Measurements from ENCODE around the gene SEMA6A.

The SEMA6A gene, protein sequence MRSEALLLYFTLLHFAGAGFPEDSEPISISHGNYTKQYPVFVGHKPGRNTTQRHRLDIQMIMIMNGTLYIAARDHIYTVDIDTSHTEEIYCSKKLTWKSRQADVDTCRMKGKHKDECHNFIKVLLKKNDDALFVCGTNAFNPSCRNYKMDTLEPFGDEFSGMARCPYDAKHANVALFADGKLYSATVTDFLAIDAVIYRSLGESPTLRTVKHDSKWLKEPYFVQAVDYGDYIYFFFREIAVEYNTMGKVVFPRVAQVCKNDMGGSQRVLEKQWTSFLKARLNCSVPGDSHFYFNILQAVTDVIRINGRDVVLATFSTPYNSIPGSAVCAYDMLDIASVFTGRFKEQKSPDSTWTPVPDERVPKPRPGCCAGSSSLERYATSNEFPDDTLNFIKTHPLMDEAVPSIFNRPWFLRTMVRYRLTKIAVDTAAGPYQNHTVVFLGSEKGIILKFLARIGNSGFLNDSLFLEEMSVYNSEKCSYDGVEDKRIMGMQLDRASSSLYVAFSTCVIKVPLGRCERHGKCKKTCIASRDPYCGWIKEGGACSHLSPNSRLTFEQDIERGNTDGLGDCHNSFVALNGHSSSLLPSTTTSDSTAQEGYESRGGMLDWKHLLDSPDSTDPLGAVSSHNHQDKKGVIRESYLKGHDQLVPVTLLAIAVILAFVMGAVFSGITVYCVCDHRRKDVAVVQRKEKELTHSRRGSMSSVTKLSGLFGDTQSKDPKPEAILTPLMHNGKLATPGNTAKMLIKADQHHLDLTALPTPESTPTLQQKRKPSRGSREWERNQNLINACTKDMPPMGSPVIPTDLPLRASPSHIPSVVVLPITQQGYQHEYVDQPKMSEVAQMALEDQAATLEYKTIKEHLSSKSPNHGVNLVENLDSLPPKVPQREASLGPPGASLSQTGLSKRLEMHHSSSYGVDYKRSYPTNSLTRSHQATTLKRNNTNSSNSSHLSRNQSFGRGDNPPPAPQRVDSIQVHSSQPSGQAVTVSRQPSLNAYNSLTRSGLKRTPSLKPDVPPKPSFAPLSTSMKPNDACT

DNA sequence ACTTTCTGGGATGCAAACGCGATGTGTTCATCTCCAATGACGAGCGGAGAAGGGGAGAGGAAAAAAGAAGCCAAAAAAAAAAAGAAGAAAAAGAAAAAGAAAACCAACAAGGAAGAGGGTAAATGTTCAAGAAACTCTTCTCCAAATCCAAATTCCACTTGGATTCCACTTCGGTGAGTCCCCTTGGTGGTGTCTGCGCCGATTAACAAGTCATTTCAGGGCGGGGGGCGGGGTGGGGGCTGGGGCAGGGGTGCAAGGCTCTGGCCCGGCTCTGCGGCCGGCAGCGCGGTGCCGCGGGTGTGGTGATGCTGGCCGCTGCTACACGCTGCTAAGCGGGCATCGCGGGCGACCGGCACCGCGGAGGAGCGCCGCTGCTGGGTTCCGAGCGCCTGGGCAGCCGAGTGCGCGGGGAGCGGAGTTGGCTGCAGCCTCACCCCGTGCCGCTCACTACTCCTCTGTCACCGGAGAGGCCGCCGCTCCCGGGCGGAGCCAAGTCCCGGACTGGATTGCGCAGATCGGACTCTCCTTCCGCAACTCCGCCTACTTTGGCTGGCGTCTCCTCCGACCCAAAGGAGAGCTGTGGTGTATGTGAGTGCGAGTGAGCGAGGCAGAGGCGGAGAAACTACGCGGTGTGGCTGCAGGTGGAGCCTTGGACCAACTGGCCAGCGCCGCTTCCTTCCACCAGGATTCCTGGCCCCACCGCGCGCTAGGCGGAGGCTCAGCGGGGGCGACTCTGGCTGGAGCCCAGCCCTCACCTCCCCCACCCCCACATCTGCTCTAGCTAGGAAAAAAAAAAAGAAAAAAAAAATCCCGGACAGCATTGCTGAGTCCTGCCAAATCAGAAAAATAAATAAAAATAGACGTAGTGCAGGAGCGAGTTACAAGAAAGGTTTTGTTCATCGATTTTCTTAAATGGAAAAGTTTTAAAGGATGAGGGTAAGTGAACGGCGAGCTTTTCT is at the start of gene SEMA6A:
TSS of gene SEMA6A (minus strand) at position 457 of the 959 bp plus-strand sequence. CDS start 69,879 bp downstream, outside the sequence.
- Histone ChIP-seq H3K27me3 (ENCODE audit: control insufficient read depth, insufficient read depth, low read length) (no peaks in the 10 kb centered on the region), H3K4me3 (ENCODE audit: low read depth, low read length) (peak within 1 kb of the TSS; percentile 98), H3K9ac (ENCODE audit: low read length) (peak within 1 kb of the TSS; percentile 98), H3K27ac (ENCODE audit: low read depth, low read length) (peak within 1 kb of the TSS; percentile 93), H3K9me3 (ENCODE audit: control insufficient read depth, insufficient read depth, low read depth, low read length) (no peaks in the 10 kb centered on the region), H3K36me3 (ENCODE audit: control insufficient read depth, insufficient read depth, low read length) (peaks cover 43% of the 10 kb centered on the region), H3K4me1 (ENCODE audit: control insufficient read depth, insufficient read depth, low read length) (peaks cover 37% of the 10 kb centered on the region)

DNA sequence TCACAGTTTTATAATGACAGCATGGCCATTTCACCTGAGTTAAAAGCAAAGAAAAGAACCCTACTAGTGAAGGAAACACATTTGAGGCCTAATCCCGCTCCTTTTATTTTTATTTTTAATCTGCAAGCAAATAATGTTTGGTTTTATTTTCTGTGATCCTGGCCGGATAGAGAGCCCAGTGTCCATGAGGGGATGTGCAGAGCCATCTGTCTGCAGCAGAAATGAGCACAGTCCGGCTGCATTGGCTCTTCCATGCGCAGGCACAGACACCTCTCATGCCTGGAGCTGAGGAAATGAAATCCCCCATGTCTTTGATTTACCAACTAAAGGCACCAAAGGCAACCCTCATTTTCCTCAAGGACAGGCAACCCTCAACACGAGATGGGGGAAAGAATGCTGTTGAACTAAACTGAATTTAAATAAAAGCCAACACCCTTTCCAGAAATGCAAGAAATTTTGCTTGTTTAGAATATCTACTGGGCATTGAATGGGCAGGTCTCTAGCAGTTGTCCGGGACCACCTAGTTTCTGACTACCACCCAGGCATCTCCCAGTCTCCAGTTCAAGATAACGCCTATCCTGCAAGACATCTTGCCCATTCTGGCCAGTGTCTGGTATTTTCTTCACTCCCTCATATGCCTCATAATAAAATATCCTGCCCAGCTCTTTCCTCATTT is 47.9 kb upstream of the SEMA6A start:
- no peaks in the 10 kb centered on the region for H3K9me3 ChIP-seq (ENCODE audit: control insufficient read depth, insufficient read depth, low read depth, low read length)
- peaks cover 18% of the 10 kb centered on the region for H3K4me1 ChIP-seq (ENCODE audit: control insufficient read depth, insufficient read depth, low read length)
- H3K27ac ChIP-seq (ENCODE audit: low read depth, low read length): no peak overlapping the region
- no peak overlapping the region for H3K9ac ChIP-seq (ENCODE audit: low read length)
- H3K4me3 ChIP-seq (ENCODE audit: low read depth, low read length): no peak overlapping the region
- H3K36me3 ChIP-seq (ENCODE audit: control insufficient read depth, insufficient read depth, low read length): no peaks in the 10 kb centered on the region
- no peaks in the 10 kb centered on the region for H3K27me3 ChIP-seq (ENCODE audit: control insufficient read depth, insufficient read depth, low read length)

DNA sequence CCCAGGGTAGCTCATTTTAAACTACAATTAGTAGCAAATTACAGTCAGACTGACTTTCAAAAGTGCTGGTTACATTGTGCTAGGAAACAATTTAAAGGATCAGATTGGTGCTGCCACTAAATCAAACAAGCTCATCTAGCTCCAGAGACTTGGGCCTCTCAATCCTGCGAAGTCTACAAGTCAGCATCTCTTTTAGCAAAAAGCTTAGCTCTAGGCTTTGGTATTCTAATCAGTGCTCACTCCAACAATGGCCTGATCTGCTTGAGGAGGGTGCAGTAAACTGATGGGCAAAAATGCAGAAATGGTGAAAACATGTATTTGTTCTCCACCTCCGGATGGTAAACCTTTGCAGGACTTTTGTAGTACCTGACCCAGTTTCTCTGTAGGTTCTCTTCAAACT is 47.0 kb upstream of the SEMA6A start:
- Histone ChIP-seq H3K9ac (ENCODE audit: low read length) (no peak overlapping the region), H3K27me3 (ENCODE audit: control insufficient read depth, insufficient read depth, low read length) (no peaks in the 10 kb centered on the region), H3K27ac (ENCODE audit: low read depth, low read length) (no peak overlapping the region), H3K9me3 (ENCODE audit: control insufficient read depth, insufficient read depth, low read depth, low read length) (no peaks in the 10 kb centered on the region), H3K4me3 (ENCODE audit: low read depth, low read length) (no peak overlapping the region), H3K4me1 (ENCODE audit: control insufficient read depth, insufficient read depth, low read length) (peaks cover 17% of the 10 kb centered on the region), H3K36me3 (ENCODE audit: control insufficient read depth, insufficient read depth, low read length) (no peaks in the 10 kb centered on the region)

DNA sequence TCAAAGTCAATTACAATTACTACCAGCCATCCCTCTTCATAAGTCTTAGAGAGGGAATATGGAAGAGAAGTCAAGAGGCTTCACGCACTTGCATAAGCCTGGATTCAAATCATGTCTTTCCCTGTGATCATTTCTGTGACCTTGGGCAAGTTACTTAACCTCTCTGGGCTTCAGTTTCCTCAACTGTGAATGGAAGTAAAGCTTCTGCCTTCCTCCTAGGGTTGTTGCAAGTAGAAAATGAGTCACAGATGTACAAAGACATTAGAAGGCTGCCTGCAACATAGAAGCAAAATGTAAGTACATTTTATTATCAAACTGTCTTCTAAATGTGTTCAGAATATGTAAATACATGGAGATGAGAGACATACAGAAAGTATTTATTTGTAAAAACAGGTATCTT is 42.3 kb upstream of the SEMA6A start:
- Histone ChIP-seq H3K4me1 (ENCODE audit: control insufficient read depth, insufficient read depth, low read length) (peaks cover 15% of the 10 kb centered on the region), H3K36me3 (ENCODE audit: control insufficient read depth, insufficient read depth, low read length) (no peaks in the 10 kb centered on the region), H3K27ac (ENCODE audit: low read depth, low read length) (no peak overlapping the region), H3K4me3 (ENCODE audit: low read depth, low read length) (no peak overlapping the region), H3K9me3 (ENCODE audit: control insufficient read depth, insufficient read depth, low read depth, low read length) (no peaks in the 10 kb centered on the region), H3K27me3 (ENCODE audit: control insufficient read depth, insufficient read depth, low read length) (no peaks in the 10 kb centered on the region), H3K9ac (ENCODE audit: low read length) (no peak overlapping the region)

DNA sequence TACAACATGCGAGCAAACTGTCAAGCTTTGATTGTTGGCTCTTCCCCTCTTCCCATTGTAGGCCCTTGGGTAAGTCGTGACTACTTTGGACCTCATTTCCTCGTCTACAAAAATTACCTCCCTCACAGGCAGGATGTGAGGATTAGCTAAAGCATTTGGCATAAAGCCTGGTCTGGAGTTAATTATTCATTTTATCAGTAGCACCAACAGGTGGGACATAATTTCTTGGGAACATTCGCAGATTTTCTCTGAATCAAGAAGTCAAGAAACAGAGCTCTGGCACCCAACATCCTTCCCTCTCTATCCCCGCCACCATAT is 39.9 kb upstream of the SEMA6A start:
- Histone ChIP-seq H3K4me3 (ENCODE audit: low read depth, low read length) (no peak overlapping the region), H3K27me3 (ENCODE audit: control insufficient read depth, insufficient read depth, low read length) (no peaks in the 10 kb centered on the region), H3K27ac (ENCODE audit: low read depth, low read length) (no peak overlapping the region), H3K9ac (ENCODE audit: low read length) (no peak overlapping the region), H3K36me3 (ENCODE audit: control insufficient read depth, insufficient read depth, low read length) (no peaks in the 10 kb centered on the region), H3K4me1 (ENCODE audit: control insufficient read depth, insufficient read depth, low read length) (peaks cover 8% of the 10 kb centered on the region; the same call in 1 of the 2 replicates), H3K9me3 (ENCODE audit: control insufficient read depth, insufficient read depth, low read depth, low read length) (no peaks in the 10 kb centered on the region)

DNA sequence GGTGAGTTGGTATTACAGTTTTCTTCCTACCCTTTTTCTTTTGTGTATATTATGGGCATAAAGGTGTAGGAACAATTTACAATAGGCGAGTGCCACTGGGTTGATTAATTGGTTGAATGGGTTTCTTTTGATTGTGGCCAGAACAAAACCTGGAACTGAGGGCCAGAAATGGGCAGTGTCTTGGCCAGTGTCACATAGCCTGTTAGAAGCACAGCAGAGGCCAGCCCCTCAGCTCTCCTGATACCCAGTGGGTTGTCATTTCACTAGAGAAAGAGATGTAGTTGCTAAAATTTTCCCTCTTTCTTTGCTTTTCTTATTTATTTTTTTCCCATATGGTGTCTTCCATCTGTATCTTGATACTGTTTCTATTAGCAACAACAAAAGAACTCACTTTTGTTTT is 38.8 kb upstream of the SEMA6A start:
- H3K36me3 ChIP-seq (ENCODE audit: control insufficient read depth, insufficient read depth, low read length): no peaks in the 10 kb centered on the region
- no peaks in the 10 kb centered on the region for H3K27me3 ChIP-seq (ENCODE audit: control insufficient read depth, insufficient read depth, low read length)
- peaks cover 8% of the 10 kb centered on the region; the same call in 1 of the 2 replicates for H3K4me1 ChIP-seq (ENCODE audit: control insufficient read depth, insufficient read depth, low read length)
- H3K9me3 ChIP-seq (ENCODE audit: control insufficient read depth, insufficient read depth, low read depth, low read length): no peaks in the 10 kb centered on the region
- H3K27ac ChIP-seq (ENCODE audit: low read depth, low read length): no peak overlapping the region
- no peak overlapping the region for H3K9ac ChIP-seq (ENCODE audit: low read length)
- H3K4me3 ChIP-seq (ENCODE audit: low read depth, low read length): no peak overlapping the region

DNA sequence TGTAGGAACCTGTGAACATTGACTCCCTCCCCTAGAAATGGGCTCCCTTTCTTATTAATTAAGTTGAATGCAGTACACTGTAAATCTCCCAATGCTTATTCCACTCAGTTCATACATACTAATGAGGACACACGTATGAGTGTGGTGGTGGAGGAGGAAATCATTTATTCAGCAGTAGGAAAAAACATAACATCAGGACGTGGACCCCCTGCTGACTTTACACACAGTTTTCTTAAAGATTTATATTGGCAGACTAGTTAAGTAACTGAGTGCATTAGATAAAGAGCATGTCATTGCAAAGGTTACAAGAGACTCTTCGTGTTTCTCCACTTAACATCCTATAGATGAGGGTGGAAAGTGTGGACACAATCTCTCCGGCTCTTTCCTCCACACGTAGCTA is 37.8 kb upstream of the SEMA6A start:
- Histone ChIP-seq H3K4me3 (ENCODE audit: low read depth, low read length) (no peak overlapping the region), H3K9ac (ENCODE audit: low read length) (no peak overlapping the region), H3K4me1 (ENCODE audit: control insufficient read depth, insufficient read depth, low read length) (peaks cover 8% of the 10 kb centered on the region; the same call in 1 of the 2 replicates)

DNA sequence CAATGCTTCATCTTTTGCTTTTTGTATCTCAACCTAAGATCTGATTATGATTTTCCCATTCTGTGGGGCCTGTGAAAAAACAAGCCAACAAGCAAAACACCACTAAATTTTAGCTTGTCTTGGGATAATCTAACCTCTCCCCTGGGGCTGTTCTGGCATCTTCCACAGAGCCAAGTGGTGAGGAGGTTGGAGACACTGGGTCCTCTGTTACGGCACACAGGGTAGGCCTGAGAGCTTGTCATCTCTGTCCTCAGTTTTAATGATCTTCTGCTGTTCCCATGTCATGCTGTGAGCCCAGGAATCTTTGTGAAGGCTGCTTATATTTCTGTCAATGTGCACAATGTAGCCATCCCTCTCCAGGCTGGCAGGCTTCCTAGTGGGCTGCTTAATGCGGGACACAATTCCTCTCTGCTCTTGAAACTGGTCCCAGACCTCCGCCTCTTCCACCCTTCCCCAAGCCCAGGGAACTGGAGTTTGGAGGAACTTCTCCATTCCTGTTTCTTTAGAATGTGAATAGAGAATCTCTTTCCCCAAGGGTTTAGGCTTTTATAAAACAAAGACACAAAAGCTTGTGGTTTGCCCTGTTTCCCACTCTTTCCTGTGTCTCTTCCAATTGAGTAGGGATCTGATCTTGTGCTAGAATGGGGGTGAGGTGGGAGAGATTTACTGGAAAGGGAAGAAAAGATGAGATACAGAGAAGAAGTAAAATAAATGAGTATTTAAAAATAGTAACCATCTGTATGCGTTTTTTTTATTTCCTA is 30.9 kb upstream of the SEMA6A start:
- Histone ChIP-seq H3K4me3 (ENCODE audit: low read depth, low read length) (no peak overlapping the region), H3K27me3 (ENCODE audit: control insufficient read depth, insufficient read depth, low read length) (no peaks in the 10 kb centered on the region), H3K9me3 (ENCODE audit: control insufficient read depth, insufficient read depth, low read depth, low read length) (peaks cover 7% of the 10 kb centered on the region), H3K9ac (ENCODE audit: low read length) (no peak overlapping the region), H3K4me1 (ENCODE audit: control insufficient read depth, insufficient read depth, low read length) (peaks cover 14% of the 10 kb centered on the region), H3K36me3 (ENCODE audit: control insufficient read depth, insufficient read depth, low read length) (no peaks in the 10 kb centered on the region), H3K27ac (ENCODE audit: low read depth, low read length) (no peak overlapping the region)

More for the DNA sequence above, 37.8 kb upstream of the SEMA6A start:
- no peaks in the 10 kb centered on the region for H3K36me3 ChIP-seq (ENCODE audit: control insufficient read depth, insufficient read depth, low read length)
- H3K27ac ChIP-seq (ENCODE audit: low read depth, low read length): no peak overlapping the region
- peaks cover 7% of the 10 kb centered on the region for H3K9me3 ChIP-seq (ENCODE audit: control insufficient read depth, insufficient read depth, low read depth, low read length)
- H3K27me3 ChIP-seq (ENCODE audit: control insufficient read depth, insufficient read depth, low read length): no peaks in the 10 kb centered on the region

DNA sequence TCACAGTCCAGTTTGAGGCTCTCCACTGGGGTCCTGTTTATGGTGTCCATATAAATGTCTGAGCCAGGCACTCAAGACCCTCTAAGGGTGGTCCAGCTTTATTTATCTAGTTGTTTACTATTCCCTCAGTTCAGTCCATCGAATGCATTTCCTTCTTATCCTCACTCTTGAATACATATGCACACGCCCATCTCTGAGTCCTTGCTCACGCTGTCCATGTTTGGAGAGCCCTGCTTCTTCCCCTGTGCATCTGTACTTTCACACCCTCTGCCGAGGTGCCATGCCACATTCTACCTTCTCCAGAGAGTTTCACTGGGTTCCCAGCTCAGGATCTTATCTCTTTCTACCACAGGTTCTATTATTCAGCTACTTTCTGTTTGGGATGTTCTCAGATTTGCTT is 30.2 kb upstream of the SEMA6A start:
- no peak overlapping the region for H3K27ac ChIP-seq (ENCODE audit: low read depth, low read length)
- H3K9ac ChIP-seq (ENCODE audit: low read length): no peak overlapping the region
- peaks cover 14% of the 10 kb centered on the region for H3K4me1 ChIP-seq (ENCODE audit: control insufficient read depth, insufficient read depth, low read length)
- peaks cover 7% of the 10 kb centered on the region for H3K9me3 ChIP-seq (ENCODE audit: control insufficient read depth, insufficient read depth, low read depth, low read length)
- no peak overlapping the region for H3K4me3 ChIP-seq (ENCODE audit: low read depth, low read length)
- H3K36me3 ChIP-seq (ENCODE audit: control insufficient read depth, insufficient read depth, low read length): no peaks in the 10 kb centered on the region
- H3K27me3 ChIP-seq (ENCODE audit: control insufficient read depth, insufficient read depth, low read length): no peaks in the 10 kb centered on the region
